Measurements from ENCODE around the gene UBE2O.
"Not testable (repeated sequence)": the region's sequence is repeated elsewhere in the genome, so short reads cannot be mapped to it uniquely, and the experiment has no call there.

Gene UBE2O

GRCh38 chr17:76367642-76368041 is 85.3 kb downstream of the UBE2O start:
- peak; percentile 33 for DNase-seq

GRCh38 chr17:76366247-76366646 is 86.7 kb downstream of the UBE2O start:
- DNase-seq = no peak

- no peak for DNase-seq
Observed at GRCh38 chr17:76365256-76365903, 87.6 kb downstream of the UBE2O start.

- no peak for DNase-seq
Observed at GRCh38 chr17:76363107-76363842, 89.7 kb downstream of the UBE2O start.

GRCh38 chr17:76360461-76360860 is 92.5 kb downstream of the UBE2O start:
- DNase-seq = no peak

- DNase-seq = not testable (repeated sequence)
Observed at GRCh38 chr17:76359776-76360175, 93.2 kb downstream of the UBE2O start.

- DNase-seq = no peak
Observed at GRCh38 chr17:76359375-76359774, 93.6 kb downstream of the UBE2O start.

GRCh38 chr17:76357597-76358158 is 95.3 kb downstream of the UBE2O start:
- no peak for DNase-seq

GRCh38 chr17:76356803-76357456 is 96.0 kb downstream of the UBE2O start:
- no peak for DNase-seq

GRCh38 chr17:76354747-76355310 is 98.1 kb downstream of the UBE2O start:
- no peak for DNase-seq

- DNase-seq = no peak
Observed at GRCh38 chr17:76354317-76354729, 98.6 kb downstream of the UBE2O start.

GRCh38 chr17:76353599-76354316 is 99.2 kb downstream of the UBE2O start, which contains the start of gene PRPSAP1:
Gene PRPSAP1 (minus strand): TSS chr17:76353916. CDS start chr17:76353703, 213 bp downstream.
- DNase-seq = peak; percentile 90

- DNase-seq = no peak
Observed at GRCh38 chr17:76353004-76353598, 99.9 kb downstream of the UBE2O start.

GRCh38 chr17:76351526-76352071 is 101.4 kb downstream of the UBE2O start:
- DNase-seq = no peak

- DNase-seq = no peak
Observed at GRCh38 chr17:76350463-76350862, 102.5 kb downstream of the UBE2O start.

- not testable (repeated sequence) for DNase-seq
Observed at GRCh38 chr17:76346936-76347335, 106.0 kb downstream of the UBE2O start.

GRCh38 chr17:76345377-76345974 is 107.5 kb downstream of the UBE2O start:
- DNase-seq = peak; percentile 36

- DNase-seq = no peak
Observed at GRCh38 chr17:76343106-76343505, 109.8 kb downstream of the UBE2O start.

GRCh38 chr17:76341301-76341700 is 111.7 kb downstream of the UBE2O start:
- no peak for DNase-seq
